Hepatic stellate cell (primary cell): ENCODE data around the gene FGF16.
A peak's percentile ranks its signal among the peaks of the same experiment; 100 is the strongest.
"Not testable (repeated sequence)": the region's sequence is repeated elsewhere in the genome, so short reads cannot be mapped to it uniquely, and the experiment has no call there.

Experiments used
- DNase-seq: peaks from one replicate; pipeline ENCODE4 v3.0.0; 2011; ENCODE audit warnings: low spot score

Gene FGF16

DNA sequence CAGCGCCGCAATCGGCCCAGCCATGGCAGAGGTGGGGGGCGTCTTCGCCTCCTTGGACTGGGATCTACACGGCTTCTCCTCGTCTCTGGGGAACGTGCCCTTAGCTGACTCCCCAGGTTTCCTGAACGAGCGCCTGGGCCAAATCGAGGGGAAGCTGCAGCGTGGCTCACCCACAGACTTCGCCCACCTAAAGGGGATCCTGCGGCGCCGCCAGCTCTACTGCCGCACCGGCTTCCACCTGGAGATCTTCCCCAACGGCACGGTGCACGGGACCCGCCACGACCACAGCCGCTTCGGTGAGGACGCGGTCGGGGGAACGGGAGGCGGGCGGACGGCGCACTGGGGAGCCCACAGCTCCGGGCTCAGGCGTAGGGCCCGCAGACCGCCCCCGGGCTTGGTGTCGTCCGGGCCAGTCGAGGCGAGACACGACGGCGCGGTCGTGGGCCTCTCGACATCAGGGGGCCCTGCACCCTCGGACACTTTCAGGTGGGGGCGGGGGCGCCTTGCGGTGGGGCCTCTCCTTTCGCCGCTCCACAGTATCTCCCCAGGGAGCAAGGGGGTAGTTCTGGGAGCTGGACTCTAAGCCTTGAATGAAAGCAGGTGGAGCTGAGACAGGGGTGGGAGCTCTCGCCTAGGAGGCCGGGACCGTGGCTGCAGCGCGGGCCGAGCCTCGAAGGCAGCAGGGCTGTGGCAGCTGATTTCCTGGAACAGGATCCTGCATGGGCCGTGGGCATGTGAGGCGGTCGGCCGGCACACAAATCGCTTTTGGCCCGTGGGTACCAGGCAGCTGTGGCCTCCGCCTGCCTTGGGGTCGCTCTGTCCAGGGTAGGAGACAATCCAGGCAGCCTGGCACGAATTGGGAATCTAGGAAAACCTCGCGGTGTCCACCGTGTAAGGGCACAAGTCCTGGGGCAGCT is 722 bp downstream of the FGF16 start:
- DNase-seq, result no peak

DNA sequence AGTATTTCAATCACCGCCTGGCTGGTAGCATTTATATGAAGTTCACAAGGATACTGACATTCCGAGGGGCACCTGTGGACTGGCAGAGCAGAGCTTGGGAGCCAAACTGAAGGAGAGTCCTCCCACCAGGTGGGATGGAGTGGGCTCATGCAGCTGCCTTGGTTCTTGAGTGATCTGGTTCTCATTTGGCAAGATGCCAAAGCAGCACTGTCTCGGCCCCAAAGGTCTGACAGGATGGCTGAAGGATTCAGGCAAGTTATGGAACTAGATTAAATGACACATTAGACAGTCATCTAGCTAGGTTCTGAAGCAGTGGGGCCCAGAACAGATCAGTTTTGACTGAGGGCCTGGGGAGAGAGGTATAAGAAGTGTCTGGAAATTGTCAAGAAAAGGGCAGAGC is 3.2 kb downstream of the FGF16 start:
- DNase-seq, result no peak

DNA sequence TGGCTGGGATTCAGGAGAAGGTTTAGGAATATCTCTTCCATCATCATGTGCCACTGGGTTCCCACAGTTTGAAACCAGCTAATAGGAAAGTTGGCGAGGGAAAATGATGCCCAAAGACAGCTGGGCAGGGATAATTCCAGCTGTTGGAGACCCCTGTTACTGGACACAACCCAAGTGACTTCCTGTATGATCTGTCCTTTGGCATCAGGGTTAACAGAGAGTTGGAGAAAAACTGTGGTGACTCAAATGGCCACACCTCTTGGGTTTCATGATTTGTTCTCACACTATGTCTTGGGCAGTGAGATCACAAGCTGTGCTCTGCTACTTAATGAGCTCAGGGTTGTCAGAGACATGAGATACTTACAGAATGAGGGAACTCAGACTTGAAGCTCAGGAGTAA is 3.8 kb downstream of the FGF16 start:
- no peak for DNase-seq

DNA sequence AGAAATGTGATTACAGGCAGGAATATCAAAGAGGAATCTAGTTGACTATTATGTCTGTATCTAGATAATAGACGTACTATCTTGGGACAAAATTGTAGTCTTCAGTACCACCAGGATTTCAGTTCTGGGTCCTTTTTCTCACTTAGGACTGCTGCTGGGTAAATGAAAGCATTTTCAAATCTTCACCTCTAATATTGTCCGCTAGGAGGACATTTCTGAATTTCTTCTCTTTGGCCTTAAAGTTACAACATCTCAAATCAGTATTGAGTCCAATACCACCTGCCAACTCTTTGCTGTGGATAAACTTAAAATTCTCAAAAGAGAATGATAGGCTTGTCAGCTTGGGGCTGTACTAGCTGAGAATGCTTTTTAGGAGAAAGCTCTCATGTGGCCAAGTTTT is 6.0 kb downstream of the FGF16 start:
- DNase-seq, result no peak

DNA sequence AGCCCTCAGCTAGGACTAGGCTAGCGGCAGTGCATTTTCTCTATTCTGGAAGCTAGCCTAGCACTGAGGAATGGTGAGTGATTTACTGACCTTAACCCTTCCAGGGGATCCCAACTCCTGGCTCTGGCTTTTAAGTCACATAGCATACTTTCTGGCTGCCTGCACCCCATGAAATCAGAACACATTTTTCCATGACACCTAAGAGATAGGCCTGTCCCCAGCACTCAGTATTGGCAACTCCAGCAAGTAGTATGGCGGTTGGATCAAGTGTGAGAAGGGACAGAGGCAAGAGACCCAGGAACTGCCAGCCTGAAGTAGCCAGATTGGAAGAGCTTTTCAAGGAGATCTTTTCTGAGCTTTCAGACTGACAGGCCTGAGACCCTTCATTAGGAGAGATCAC is 8.2 kb downstream of the FGF16 start:
- no peak for DNase-seq

DNA sequence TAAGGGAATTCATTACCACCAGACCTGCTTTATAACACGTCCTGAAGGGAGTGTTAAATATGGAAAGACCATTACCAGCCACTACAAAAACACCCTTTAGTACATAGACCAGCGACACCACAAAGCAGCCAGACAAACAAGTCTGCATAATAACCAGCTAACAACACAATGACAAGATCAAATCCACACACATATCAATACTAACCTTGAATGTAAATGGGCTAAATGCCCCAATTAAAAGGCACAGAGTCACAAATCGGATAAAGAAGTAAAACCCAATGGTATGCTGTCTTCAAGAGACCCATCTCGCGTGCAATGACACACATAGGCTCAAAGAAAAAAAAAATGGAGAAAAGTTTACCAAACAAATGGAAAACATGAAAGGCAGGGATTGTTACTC is 36.9 kb downstream of the FGF16 start:
- no peak for DNase-seq

DNA sequence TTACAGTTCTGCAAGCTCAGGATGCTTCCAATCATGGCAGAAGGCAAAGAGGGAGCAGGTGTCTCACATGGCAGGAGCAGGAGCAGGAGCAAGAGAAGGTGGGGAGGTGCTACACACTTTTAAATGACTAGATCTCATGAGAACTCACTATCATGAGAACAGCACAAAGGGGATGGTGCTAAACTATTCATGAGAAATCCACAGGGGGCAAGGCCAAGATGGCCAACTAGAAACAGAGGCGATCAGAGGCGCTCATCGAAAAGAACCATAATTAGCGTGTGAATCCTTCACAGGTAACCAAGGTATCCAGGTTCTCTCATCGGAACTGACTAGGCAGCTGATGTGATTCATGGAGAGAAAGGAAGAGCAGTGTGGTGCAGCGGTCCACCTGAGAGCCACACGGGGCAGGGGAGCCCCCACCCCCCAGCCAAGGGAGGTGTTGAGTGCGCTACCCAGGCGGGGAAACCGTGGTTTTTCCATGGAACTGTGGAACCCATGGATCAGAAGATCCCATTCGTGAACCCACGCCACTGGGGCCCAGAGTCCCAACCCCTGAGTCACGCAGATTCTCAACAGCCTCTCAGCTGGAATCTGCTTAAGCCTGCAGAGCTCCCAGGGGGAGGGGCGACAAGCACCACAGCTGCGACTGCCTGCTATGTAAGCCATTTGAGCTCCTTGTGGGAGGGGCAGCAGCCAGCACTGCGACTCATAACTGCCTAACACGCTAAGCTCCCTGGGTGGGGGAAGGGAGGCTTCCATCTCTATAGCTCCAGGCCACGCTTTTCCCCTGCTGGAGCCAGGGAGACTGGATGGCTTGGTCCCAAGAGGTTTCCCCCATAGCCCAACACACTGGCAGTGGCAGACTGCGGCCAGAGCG is 46.7 kb downstream of the FGF16 start:
- peak; percentile 21 for DNase-seq

DNA sequence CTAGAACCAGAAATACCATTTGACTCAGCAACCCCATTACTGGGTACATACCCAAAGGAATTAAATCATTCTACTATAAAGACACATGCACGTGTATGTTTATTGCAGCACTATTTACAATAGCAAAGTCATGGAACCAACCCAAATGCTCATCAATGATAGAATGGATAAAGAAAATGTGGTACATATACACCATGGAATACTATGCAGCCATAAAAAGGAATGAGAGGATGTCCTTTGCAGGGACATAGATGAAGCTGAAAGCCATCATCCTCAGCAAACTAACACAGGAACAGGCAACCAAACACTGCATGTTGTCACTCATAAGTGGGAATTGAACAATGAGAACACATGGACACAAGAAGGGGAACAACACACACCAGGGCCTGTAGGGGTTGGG is 53.0 kb downstream of the FGF16 start:
- DNase-seq, result not testable (repeated sequence)

DNA sequence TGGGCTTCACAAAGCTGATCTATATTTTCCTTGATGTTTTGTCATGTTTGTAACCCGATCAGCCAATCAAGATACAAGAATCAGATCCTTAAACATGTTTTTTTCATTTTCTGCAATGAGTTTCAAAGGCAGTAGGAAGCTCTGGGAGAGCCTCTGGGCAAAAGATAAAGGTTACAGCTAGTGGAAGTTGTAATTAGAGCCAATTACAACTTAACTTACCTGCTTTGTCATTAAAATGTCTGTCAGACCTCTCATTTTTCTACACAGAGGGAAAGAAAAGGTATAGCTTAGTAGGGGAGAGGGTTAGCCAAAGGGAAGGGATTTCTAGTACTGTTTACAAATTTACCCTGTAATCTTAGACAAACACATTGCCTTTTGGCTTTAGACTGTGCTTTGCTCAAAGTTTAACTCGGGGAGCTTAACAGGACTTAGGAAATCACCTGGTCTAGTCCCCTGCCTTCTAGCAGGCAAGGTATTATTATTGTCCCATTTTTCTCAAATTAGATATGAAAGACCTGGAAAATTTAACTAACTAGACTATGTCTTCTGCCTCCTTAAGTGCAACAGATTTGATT is 55.8 kb downstream of the FGF16 start:
- no peak for DNase-seq

DNA sequence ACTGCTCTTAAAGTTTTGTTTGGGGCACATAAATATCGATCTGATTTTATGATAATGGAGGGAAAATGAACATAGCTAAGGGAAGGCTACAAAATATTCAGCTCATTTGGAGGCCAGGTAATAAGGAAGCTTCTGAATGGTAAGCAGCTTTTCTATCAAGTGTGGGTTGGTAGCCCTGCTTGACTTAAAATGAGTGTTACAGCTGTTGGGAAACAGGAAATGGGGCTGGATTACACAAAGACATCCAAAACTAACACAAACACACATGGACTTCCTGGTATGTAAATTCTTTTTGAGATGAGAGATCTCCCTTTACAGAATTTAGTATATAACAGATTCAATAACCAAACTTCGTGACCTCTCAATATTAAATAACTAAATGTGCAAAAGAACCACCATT is 58.0 kb downstream of the FGF16 start:
- no peak for DNase-seq
